Transverse colon (tissue), 4 donors: ENCODE measurements around the gene NHERF2.

Source experiments
- POLR2A ChIP-seq: fragments of 450-650 bp; IDR thresholded peaks from one replicate; pipeline ENCODE4 v1.6.1; 2016; ENCODE audit warnings: antibody characterized with exemption, mild to moderate bottlenecking, moderate library complexity
- POLR2AphosphoS5 ChIP-seq, 3 donors: sonication (generic); formaldehyde crosslinking; IDR thresholded peaks; one replicate each; pipeline ENCODE4 v1.6.1; 2016; ENCODE audit warnings: antibody characterized with exemption in 3 of 3
- TF ChIP-seq, protein P1 (sequence below), 5 experiments: fragments of 200-600 bp in 3 of 5; fragments of 450-650 bp in 2 of 5; sonication (generic) in 3 of 5; IDR thresholded peaks; 1 replicate in 2 of 5; 2 replicates in 3 of 5; pipeline ENCODE4 v1.5.1; 2016 to 2017; ENCODE audit warnings: antibody characterized with exemption in 5 of 5, inconsistent platforms in 3 of 5, mild to moderate bottlenecking in 2 of 5, moderate library complexity in 1 of 5

- TF ChIP-seq, protein P1, sequence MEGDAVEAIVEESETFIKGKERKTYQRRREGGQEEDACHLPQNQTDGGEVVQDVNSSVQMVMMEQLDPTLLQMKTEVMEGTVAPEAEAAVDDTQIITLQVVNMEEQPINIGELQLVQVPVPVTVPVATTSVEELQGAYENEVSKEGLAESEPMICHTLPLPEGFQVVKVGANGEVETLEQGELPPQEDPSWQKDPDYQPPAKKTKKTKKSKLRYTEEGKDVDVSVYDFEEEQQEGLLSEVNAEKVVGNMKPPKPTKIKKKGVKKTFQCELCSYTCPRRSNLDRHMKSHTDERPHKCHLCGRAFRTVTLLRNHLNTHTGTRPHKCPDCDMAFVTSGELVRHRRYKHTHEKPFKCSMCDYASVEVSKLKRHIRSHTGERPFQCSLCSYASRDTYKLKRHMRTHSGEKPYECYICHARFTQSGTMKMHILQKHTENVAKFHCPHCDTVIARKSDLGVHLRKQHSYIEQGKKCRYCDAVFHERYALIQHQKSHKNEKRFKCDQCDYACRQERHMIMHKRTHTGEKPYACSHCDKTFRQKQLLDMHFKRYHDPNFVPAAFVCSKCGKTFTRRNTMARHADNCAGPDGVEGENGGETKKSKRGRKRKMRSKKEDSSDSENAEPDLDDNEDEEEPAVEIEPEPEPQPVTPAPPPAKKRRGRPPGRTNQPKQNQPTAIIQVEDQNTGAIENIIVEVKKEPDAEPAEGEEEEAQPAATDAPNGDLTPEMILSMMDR (IDR thresholded peaks at IDR 0.05): no peak
- TF ChIP-seq POLR2AphosphoS5 (IDR thresholded peaks at IDR 0.05) (no peak), POLR2A (no peak)
Observed at GRCh38 chr16:2002406-2003230, 24.1 kb upstream of the NHERF2 start.
